CD4-positive, alpha-beta T cell treated with Interleukin-1 beta for 1 hour (primary cell): ENCODE measurements around the gene ATAD3B.
"Not testable (repeated sequence)": the region's sequence is repeated elsewhere in the genome, so short reads cannot be mapped to it uniquely, and the experiment has no call there.

Experiments
- DNase-seq, 2 donors: peaks; one replicate each; pipeline ENCODE4 v3.0.0-alpha.2; 2020 to 2022

ATAD3B gene

GRCh38 chr1:1513675-1514074, 42.1 kb downstream of the ATAD3B start:
- not testable (repeated sequence) for DNase-seq

- DNase-seq: peak in 1 of 2 donors; percentile 56
These were observed 42.8 kb downstream of the ATAD3B start for GRCh38 chr1:1514376-1514775.

- DNase-seq: not testable (repeated sequence)
These were observed 45.4 kb downstream of the ATAD3B start for GRCh38 chr1:1516923-1517322.

GRCh38 chr1:1517973-1518620, 46.5 kb downstream of the ATAD3B start:
- DNase-seq: no peak

- DNase-seq: not testable (repeated sequence)
These were observed 47.0 kb downstream of the ATAD3B start for GRCh38 chr1:1518621-1519007.

GRCh38 chr1:1519805-1520505, 48.4 kb downstream of the ATAD3B start:
- DNase-seq: not testable (repeated sequence)

GRCh38 chr1:1521331-1521730, 49.8 kb downstream of the ATAD3B start:
- DNase-seq: no peak

- DNase-seq: not testable (repeated sequence)
These were observed 51.0 kb downstream of the ATAD3B start for GRCh38 chr1:1522536-1522935.

- not testable (repeated sequence) for DNase-seq
These were observed 51.7 kb downstream of the ATAD3B start for GRCh38 chr1:1523226-1523625.

GRCh38 chr1:1523651-1524050, 52.1 kb downstream of the ATAD3B start:
- DNase-seq: not testable (repeated sequence)

GRCh38 chr1:1524750-1525383, 53.3 kb downstream of the ATAD3B start:
- not testable (repeated sequence) for DNase-seq

- not testable (repeated sequence) for DNase-seq
These were observed 54.9 kb downstream of the ATAD3B start for GRCh38 chr1:1526476-1526875.

- no peak for DNase-seq
These were observed 55.7 kb downstream of the ATAD3B start for GRCh38 chr1:1527092-1527816.

GRCh38 chr1:1528301-1529267, 57.0 kb downstream of the ATAD3B start:
- no peak for DNase-seq

- DNase-seq: no peak
These were observed 57.8 kb downstream of the ATAD3B start for GRCh38 chr1:1529321-1529720.

GRCh38 chr1:1529936-1530335, 58.4 kb downstream of the ATAD3B start:
- no peak for DNase-seq

- DNase-seq: no peak
These were observed 60.4 kb downstream of the ATAD3B start for GRCh38 chr1:1531947-1532346.

- not testable (repeated sequence) for DNase-seq
These were observed 61.8 kb downstream of the ATAD3B start for GRCh38 chr1:1533176-1533893.

GRCh38 chr1:1533894-1534291, 62.3 kb downstream of the ATAD3B start:
- not testable (repeated sequence) for DNase-seq

GRCh38 chr1:1534401-1535154, 63.0 kb downstream of the ATAD3B start:
- no peak for DNase-seq
